Activated CD8-positive, alpha-beta memory T cell treated with anti-CD3 and anti-CD28 coated beads for 24 hours (primary cell): Measurements from ENCODE around the gene STEAP3.

Experiments used
- DNase-seq: peaks from one replicate; pipeline ENCODE4 v3.0.0-alpha.2; 2020

Gene STEAP3

GRCh38 chr2:119198240-119198840 lies 25.3 kb upstream of the STEAP3 start:
- DNase-seq: no peak

- DNase-seq: no peak
Observed at GRCh38 chr2:119201815-119202214, 21.8 kb upstream of the STEAP3 start.

- no peak for DNase-seq
Observed at GRCh38 chr2:119202610-119203310, 20.9 kb upstream of the STEAP3 start.

GRCh38 chr2:119204525-119204924 lies 19.1 kb upstream of the STEAP3 start:
- DNase-seq: no peak

- DNase-seq: no peak
Observed at GRCh38 chr2:119205001-119205706, 18.5 kb upstream of the STEAP3 start.

GRCh38 chr2:119206201-119206600 lies 17.4 kb upstream of the STEAP3 start:
- DNase-seq: no peak

- no peak for DNase-seq
Observed at GRCh38 chr2:119207447-119207846, 16.2 kb upstream of the STEAP3 start.

GRCh38 chr2:119208791-119209203 lies 14.8 kb upstream of the STEAP3 start:
- DNase-seq: no peak

GRCh38 chr2:119212139-119212800 lies 11.4 kb upstream of the STEAP3 start:
- DNase-seq: no peak

- no peak for DNase-seq
Observed at GRCh38 chr2:119214453-119215037, 9.1 kb upstream of the STEAP3 start.

- DNase-seq: no peak
Observed at GRCh38 chr2:119216994-119217393, 6.6 kb upstream of the STEAP3 start.

- DNase-seq: no peak
Observed at GRCh38 chr2:119218478-119219064, 5.1 kb upstream of the STEAP3 start.

GRCh38 chr2:119219873-119220272 lies 3.8 kb upstream of the STEAP3 start:
- no peak for DNase-seq

- no peak for DNase-seq
Observed at GRCh38 chr2:119220720-119221301, 2.8 kb upstream of the STEAP3 start.

- DNase-seq: no peak
Observed at GRCh38 chr2:119221609-119222008, 2.0 kb upstream of the STEAP3 start.

GRCh38 chr2:119222213-119222612 lies 1.4 kb upstream of the STEAP3 start:
- DNase-seq: no peak

- DNase-seq: no peak
Observed at GRCh38 chr2:119222863-119223520, 642 bp upstream of the STEAP3 start.

GRCh38 chr2:119224391-119225104 lies 914 bp downstream of the STEAP3 start:
- DNase-seq: no peak

- no peak for DNase-seq
Observed at GRCh38 chr2:119225105-119225865, 1.7 kb downstream of the STEAP3 start.

- no peak for DNase-seq
Observed at GRCh38 chr2:119225926-119226325, 2.3 kb downstream of the STEAP3 start.
